Measurements from ENCODE around the gene FNDC3B. TPM values are rescaled to one million over a fixed set of nuclear protein-coding genes. Genes with fewer than 3 reads are reported as not detected.

Gene FNDC3B
- total RNA-seq, 1 donor from 2014 or later, result 204 TPM

DNA sequence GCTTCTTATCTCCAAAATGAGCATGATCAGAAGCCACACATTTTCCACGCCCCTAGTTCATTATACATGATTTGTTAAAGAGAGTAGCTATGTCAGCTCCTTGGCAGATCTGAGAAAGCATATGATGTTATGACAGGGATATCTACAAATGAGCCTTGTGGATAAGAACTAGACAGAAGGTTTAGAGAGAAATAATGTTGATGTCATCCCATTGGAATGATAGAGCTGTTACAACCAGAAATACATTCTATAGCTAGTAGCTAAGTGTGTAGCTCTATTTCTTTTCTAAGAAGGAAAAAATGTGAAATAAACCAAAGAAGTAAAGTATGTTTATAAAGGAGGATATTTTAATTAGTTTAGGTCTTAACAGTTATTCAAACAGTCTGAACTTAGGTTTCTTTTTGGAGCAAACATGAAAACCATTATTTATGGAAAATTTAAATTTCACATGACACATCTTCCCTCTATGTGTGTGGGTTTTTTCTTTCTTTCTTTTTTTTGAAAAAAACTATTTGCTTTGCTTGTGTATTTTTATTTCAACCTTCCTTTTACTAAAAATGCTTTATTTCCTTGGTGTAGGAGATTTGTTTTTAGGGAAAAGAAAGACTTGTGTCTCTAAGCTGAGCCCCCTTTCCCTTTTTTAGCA, 241.2 kb downstream of the FNDC3B start:
- Mint-ChIP-seq H3K27ac (ENCODE audit: unreplicated experiment) (peak overlapping the region; percentile 57), H3K4me1 (ENCODE audit: unreplicated experiment) (peaks cover 54% of the 10 kb centered on the region)

DNA sequence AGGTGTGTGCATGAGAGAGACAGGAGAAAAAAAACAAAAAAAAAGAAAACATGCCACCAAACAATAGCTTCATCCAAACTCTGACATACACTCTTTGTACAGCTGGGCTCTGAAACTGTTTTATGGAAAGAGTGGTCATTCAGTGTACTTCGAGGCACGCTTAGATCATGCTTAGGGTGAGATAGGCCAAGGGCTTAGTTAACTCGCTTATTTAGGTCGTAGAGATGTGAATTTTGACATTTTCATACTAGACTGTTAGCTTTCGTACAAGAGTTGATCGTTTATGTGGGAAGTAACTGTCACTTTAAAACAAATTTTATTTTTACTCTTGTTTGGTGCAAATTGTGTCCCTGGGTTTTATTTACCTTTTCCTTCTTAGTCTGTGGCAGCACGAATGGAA, 242.5 kb downstream of the FNDC3B start:
- Mint-ChIP-seq H3K27ac (ENCODE audit: unreplicated experiment) (peak overlapping the region; percentile 55), H3K4me3 (ENCODE audit: unreplicated experiment) (peak overlapping the region; percentile 6), H3K4me1 (ENCODE audit: unreplicated experiment) (peaks cover 54% of the 10 kb centered on the region), H3K27me3 (ENCODE audit: unreplicated experiment) (peaks cover 7% of the 10 kb centered on the region), H3K36me3 (ENCODE audit: low read depth, unreplicated experiment) (peaks cover 26% of the 10 kb centered on the region), H3K9me3 (ENCODE audit: unreplicated experiment) (no peaks in the 10 kb centered on the region)
- DNase-seq (ENCODE audit: low spot score), result no peak
- TF ChIP-seq CTCF (IDR thresholded peaks at IDR 0.05; ENCODE audit: unreplicated experiment), result no peak

More for the DNA sequence above, 241.2 kb downstream of the FNDC3B start:
- no peak for TF ChIP-seq CTCF (IDR thresholded peaks at IDR 0.05; ENCODE audit: unreplicated experiment)
- H3K36me3 Mint-ChIP-seq (ENCODE audit: low read depth, unreplicated experiment), result peaks cover 21% of the 10 kb centered on the region
- H3K4me3 Mint-ChIP-seq (ENCODE audit: unreplicated experiment), result no peak overlapping the region
- DNase-seq (ENCODE audit: low spot score), result no peak
- H3K27me3 Mint-ChIP-seq (ENCODE audit: unreplicated experiment), result peaks cover 6% of the 10 kb centered on the region
- no peaks in the 10 kb centered on the region for H3K9me3 Mint-ChIP-seq (ENCODE audit: unreplicated experiment)

- Mint-ChIP-seq H3K27me3 (ENCODE audit: unreplicated experiment) (peaks cover 7% of the 10 kb centered on the region), H3K27ac (ENCODE audit: unreplicated experiment) (peak overlapping the region; percentile 61), H3K4me1 (ENCODE audit: unreplicated experiment) (peaks cover 55% of the 10 kb centered on the region), H3K9me3 (ENCODE audit: unreplicated experiment) (no peaks in the 10 kb centered on the region), H3K36me3 (ENCODE audit: low read depth, unreplicated experiment) (peaks cover 32% of the 10 kb centered on the region), H3K4me3 (ENCODE audit: unreplicated experiment) (no peak overlapping the region)
- DNase-seq (ENCODE audit: low spot score), result no peak
- no peak for TF ChIP-seq CTCF (IDR thresholded peaks at IDR 0.05; ENCODE audit: unreplicated experiment)
Measured at GRCh38 chr3:172282850-172283249, 243.5 kb downstream of the FNDC3B start.

DNA sequence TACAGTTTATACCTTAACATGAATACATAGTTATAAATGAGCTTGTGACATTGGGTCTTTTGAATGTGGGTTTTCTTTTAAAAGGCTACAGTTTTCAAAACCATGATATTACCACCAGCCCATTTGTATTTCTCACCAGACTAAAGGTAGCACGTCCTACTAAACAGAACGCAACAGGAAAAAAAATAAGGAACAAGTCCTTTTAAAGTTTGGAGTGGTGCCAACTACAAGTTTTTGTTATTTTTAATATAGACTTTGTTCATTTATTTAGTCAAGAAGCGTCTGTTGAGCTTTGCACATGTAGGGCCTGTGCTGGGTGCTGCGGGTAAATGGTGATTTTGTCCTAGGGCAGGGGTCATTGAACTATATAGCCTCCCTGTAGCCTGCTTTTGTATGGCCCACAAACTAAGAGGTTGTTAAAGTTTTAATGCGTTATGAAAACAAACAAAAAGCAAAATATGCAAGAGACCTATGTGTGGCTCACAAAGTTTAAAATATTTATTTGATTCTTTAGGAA, 244.5 kb downstream of the FNDC3B start:
- Mint-ChIP-seq H3K36me3 (ENCODE audit: low read depth, unreplicated experiment) (peaks cover 41% of the 10 kb centered on the region), H3K9me3 (ENCODE audit: unreplicated experiment) (no peaks in the 10 kb centered on the region), H3K4me1 (ENCODE audit: unreplicated experiment) (peaks cover 60% of the 10 kb centered on the region), H3K27me3 (ENCODE audit: unreplicated experiment) (peaks cover 5% of the 10 kb centered on the region), H3K27ac (ENCODE audit: unreplicated experiment) (no peak overlapping the region), H3K4me3 (ENCODE audit: unreplicated experiment) (no peak overlapping the region)
- TF ChIP-seq CTCF (IDR thresholded peaks at IDR 0.05; ENCODE audit: unreplicated experiment), result no peak
- DNase-seq (ENCODE audit: low spot score), result no peak

- no peak for TF ChIP-seq CTCF (IDR thresholded peaks at IDR 0.05; ENCODE audit: unreplicated experiment)
- H3K4me1 Mint-ChIP-seq (ENCODE audit: unreplicated experiment), result peaks cover 65% of the 10 kb centered on the region
- DNase-seq (ENCODE audit: low spot score), result no peak
- H3K9me3 Mint-ChIP-seq (ENCODE audit: unreplicated experiment), result no peaks in the 10 kb centered on the region
- H3K27ac Mint-ChIP-seq (ENCODE audit: unreplicated experiment), result no peak overlapping the region
- H3K36me3 Mint-ChIP-seq (ENCODE audit: low read depth, unreplicated experiment), result peaks cover 50% of the 10 kb centered on the region
- no peak overlapping the region for H3K4me3 Mint-ChIP-seq (ENCODE audit: unreplicated experiment)
- H3K27me3 Mint-ChIP-seq (ENCODE audit: unreplicated experiment), result peaks cover 8% of the 10 kb centered on the region
Measured at GRCh38 chr3:172285844-172286243, 246.5 kb downstream of the FNDC3B start.

Data from endothelial cell (in vitro differentiated cells).